PFSK-1 (cell line): ENCODE measurements around the gene VPS13A.

ENCODE experiments used
- POLR2AphosphoS5 ChIP-seq: IDR thresholded peaks from 2 replicates; pipeline ENCODE4 v1.6.1; 2012; ENCODE audit warnings: low read depth, mild to moderate bottlenecking, control low read depth, low read length, moderate library complexity
- REST ChIP-seq, 2 experiments: IDR thresholded peaks; 2 replicates each; pipeline versions ENCODE4 v1.6.1 to v1.8.0; 2011 to 2012; ENCODE audit warnings: low read depth in 2 of 2, low read length in 2 of 2, control low read depth in 1 of 2, inconsistent platforms in 1 of 2, mild to moderate bottlenecking in 1 of 2, moderate library complexity in 1 of 2; ENCODE audit not compliant: insufficient read depth in 1 of 2
- TAF1 ChIP-seq: IDR thresholded peaks from 2 replicates; pipeline ENCODE4 v1.6.1; 2012; ENCODE audit warnings: low read length, control low read depth, borderline replicate concordance; ENCODE audit not compliant: insufficient read depth

- TF ChIP-seq REST (IDR thresholded peaks at IDR 0.05; ENCODE audit: insufficient read depth in 1 of 2, low read depth in 2 of 2, low read length in 2 of 2) = no peak
- TF ChIP-seq POLR2AphosphoS5 = no peak
- TF ChIP-seq TAF1 = no peak
Measured at GRCh38 chr9:77438653-77439052, 261.3 kb downstream of the VPS13A start.
